Fibroblast of the aortic adventitia (primary cell): ENCODE results near the gene FAM177A1. TPM values are rescaled to one million over a fixed set of nuclear protein-coding genes. Genes with fewer than 3 reads are reported as not detected.
A peak's percentile ranks its signal among the peaks of the same experiment; 100 is the strongest.

Experiments
- DNase-seq: peaks from one replicate; pipeline ENCODE4 v3.0.0-alpha.2; 2010; ENCODE audit warnings: low read depth
- H3K4me3 ChIP-seq: 2 replicates; pipeline ENCODE4 v1.5.1; 2011; ENCODE audit warnings: low read depth, mild to moderate bottlenecking, control low read depth, low read length, moderate library complexity
- total RNA-seq: library from RNA; depleted of rRNA; stranded (reverse); fragments of >200 nt; gene quantifications from 2 replicates; pipeline ENCODE4 v1.2.3, GENCODE V29; 2012; ENCODE audit warnings: low replicate concordance
- TF ChIP-seq, protein P1 (sequence below): IDR thresholded peaks from 2 replicates; pipeline ENCODE4 v1.5.1; 2011; ENCODE audit warnings: mild to moderate bottlenecking, low read length, control low read depth, inconsistent platforms; ENCODE audit not compliant: insufficient read depth

The FAM177A1 gene, protein sequence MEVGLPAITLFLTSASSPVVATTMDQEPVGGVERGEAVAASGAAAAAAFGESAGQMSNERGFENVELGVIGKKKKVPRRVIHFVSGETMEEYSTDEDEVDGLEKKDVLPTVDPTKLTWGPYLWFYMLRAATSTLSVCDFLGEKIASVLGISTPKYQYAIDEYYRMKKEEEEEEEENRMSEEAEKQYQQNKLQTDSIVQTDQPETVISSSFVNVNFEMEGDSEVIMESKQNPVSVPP
- 37.4 and 39.0 TPM in 2 replicates for total RNA-seq

DNA sequence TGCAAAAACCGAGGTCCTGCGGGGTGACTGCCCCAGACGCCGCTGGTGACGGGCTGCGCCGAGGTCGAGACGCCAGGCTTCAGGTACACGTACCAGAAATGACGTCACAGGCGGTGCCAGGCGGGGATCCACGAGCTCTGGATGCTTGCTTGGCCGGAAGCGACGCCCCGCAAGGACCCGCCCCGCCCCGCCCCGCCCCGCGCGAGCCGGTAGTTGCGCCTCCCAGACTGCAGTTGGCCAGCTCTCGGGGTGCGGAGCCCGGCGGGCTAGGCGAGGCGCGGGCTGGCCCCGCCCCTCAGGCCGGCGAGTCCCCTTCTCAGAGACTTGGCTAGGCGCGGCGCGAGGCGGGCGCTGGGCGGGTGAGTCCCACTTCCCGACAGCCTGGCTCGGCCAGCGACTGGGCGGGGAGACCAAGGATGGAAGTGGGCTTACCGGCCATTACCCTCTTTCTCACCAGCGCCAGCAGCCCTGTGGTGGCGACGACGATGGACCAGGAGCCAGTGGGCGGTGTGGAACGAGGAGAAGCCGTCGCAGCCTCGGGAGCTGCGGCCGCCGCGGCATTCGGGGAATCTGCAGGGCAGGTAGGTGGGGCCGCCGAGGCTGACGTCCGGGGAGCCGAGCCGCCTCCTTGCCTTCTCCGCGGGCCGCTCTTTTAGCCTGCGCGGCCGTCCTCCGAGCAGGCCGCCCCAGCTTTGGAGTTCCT lies at the start of gene FAM177A1:
TSS of gene FAM177A1 (plus strand) at position 225 of the 703 bp plus-strand sequence. CDS start at position 417, 192 bp downstream.
- DNase-seq = peak; percentile 94
- H3K4me3 ChIP-seq = peak within 1 kb of the TSS; percentile 91
- TF ChIP-seq, protein P1, sequence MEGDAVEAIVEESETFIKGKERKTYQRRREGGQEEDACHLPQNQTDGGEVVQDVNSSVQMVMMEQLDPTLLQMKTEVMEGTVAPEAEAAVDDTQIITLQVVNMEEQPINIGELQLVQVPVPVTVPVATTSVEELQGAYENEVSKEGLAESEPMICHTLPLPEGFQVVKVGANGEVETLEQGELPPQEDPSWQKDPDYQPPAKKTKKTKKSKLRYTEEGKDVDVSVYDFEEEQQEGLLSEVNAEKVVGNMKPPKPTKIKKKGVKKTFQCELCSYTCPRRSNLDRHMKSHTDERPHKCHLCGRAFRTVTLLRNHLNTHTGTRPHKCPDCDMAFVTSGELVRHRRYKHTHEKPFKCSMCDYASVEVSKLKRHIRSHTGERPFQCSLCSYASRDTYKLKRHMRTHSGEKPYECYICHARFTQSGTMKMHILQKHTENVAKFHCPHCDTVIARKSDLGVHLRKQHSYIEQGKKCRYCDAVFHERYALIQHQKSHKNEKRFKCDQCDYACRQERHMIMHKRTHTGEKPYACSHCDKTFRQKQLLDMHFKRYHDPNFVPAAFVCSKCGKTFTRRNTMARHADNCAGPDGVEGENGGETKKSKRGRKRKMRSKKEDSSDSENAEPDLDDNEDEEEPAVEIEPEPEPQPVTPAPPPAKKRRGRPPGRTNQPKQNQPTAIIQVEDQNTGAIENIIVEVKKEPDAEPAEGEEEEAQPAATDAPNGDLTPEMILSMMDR = no peak

DNA sequence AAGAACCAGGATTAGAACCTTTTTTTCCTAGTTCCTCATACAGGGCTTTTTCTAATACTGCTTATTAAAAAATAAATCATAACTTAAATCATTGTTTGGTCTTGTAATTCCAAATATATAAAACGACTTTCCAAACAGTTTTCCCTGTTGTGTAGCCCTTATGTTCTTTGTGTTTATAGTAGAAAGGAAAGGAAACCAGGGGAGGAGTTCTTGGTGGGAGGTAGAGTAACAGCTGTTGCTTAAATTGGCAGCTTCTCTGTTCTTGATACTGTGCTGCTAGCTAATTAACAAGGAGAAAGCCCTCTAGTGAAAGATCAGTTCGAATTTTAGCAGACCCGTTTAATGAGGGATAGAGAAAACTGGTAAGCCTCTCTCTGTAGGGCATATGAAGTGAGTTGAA lies 48.3 kb upstream of the FAM177A1 start:
- no peak for DNase-seq
- TF ChIP-seq, protein P1 = no peak
- no peak overlapping the region for H3K4me3 ChIP-seq

DNA sequence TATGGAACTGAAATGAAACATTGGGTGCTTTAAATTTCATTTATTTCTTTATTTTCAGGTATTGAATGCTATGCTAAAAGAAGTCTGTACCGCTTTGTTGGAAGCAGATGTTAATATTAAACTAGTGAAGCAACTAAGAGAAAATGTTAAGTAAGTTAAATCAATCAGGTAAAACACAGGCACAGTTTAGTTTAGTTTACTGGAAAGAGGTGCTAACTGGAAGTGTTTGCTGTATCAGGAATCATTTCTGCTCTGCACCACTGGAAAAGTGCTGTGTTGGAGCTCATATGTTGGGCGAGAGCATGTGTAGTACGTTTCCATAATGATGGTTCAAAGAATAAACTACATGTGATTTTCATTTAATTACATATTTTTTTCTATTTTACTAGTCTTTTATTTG lies 46.6 kb upstream of the FAM177A1 start:
- no peak for DNase-seq
- TF ChIP-seq, protein P1 = no peak
- H3K4me3 ChIP-seq = no peak overlapping the region

DNA sequence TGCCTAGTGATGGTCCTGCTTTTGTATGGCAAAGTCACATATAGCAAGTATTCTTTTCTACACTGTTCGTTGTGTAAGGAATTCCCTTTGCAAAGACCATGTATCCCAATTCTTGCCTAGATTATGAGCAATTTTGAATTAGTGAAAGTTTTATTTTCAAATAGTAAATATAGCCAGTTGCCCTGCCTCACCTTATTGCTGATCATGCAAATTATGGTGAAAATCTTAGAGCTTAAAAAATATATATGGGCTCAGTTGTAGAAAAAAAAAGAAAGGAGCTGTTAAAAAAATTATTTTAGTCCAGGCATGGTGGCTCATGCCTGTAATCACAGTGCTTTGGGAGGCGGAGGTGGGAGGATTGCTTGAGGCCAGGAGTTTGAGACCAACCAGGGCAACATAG lies 44.5 kb upstream of the FAM177A1 start:
- no peak for DNase-seq
- TF ChIP-seq, protein P1 = no peak

DNA sequence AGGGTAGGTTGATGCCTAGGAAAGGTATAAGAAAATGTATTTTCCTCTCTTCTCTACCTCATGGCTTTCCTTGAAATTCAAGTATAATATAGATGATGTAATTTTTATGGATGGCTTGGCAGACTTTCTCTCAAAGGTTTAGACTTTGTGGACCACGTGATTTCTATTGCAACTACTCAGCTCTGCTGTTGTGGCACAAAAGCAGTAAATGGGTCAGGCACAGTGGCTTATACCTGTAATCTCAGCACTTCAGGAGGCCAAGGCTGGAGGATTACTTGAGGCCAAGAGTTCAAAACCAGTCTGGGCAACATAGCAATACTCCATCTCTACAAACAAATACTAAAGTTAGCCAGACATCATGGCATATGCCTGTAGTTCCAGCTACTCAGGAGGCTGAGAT lies 41.2 kb upstream of the FAM177A1 start:
- no peak overlapping the region for H3K4me3 ChIP-seq
- DNase-seq = no peak
- TF ChIP-seq, protein P1 = no peak

More for the DNA sequence above, 44.5 kb upstream of the FAM177A1 start:
- no peak overlapping the region for H3K4me3 ChIP-seq

DNA sequence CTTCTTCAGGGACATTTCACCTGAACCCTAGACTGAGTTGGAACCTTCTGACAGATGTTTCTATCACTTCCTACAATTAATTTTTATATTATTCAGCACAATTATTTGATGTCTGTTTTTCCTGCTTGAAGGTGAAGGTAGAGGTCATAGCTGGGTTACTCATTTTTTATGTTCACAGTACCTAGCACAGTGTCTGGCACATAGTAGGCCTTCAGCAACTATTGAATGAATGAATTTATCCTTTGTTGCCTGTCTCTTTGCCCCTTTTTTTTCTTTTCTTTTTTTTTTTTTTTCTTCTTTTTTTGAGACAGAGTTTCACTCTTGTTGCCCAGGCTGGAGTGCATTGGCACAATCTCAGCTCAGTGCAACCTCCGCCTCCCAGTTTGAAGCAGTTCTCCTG lies 29.5 kb upstream of the FAM177A1 start:
- TF ChIP-seq, protein P1 = no peak
- DNase-seq = no peak
- H3K4me3 ChIP-seq = no peak overlapping the region

DNA sequence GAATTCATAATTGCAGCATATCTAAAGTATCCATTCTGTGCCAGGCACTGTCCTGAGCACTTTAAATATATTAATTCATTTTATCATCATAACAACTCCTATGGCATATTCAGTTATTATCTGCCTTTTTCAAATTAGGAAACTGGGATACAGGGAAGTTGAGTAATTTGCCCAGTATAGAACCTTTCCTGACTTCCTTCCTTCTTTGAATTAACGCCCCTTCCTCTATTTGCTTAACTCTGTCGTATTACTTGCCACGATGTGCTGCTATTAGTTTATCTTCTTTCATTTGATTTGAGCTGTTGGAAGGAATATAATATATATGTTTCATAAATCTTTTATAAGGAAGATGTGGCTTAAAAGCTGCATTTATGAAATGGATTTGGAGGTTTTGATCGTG lies 25.4 kb upstream of the FAM177A1 start:
- no peak for DNase-seq

More for the DNA sequence above, 25.4 kb upstream of the FAM177A1 start:
- TF ChIP-seq, protein P1 = no peak
- H3K4me3 ChIP-seq = no peak overlapping the region
